MCF 10A (cell line): ENCODE data around the gene KRTAP12-1. TPM values are rescaled to one million over a fixed set of nuclear protein-coding genes. Genes with fewer than 3 reads are reported as not detected.

Experiments
- BruUV-seq: library from RNA; stranded (reverse); fragments of 400-500 nt; replicated peaks from 2 replicates; lab custom pipeline; 2021; lab: Mats Ljungman, UMichigan
- CTCF ChIA-PET: fragments of 300-600 bp; sonication (Branson Sonifier 250); formaldehyde crosslinking; extraction: SDS; loops from one replicate; lab custom pipeline; 2021; ENCODE audit warnings: antibody characterized with exemption, inconsistent platforms; lab: Yijun Ruan, JAX
- POLR2A ChIA-PET: fragments of 300-600, 350-650 bp; sonication (Branson Sonifier 250); formaldehyde crosslinking; extraction: SDS; loops from one replicate; lab custom pipeline; 2020; ENCODE audit warnings: antibody characterized with exemption, inconsistent platforms; lab: Yijun Ruan, JAX
- DNase-seq: peaks from one replicate; pipeline ENCODE4 v3.0.0-alpha.2; 2018; ENCODE audit not compliant: unreplicated experiment
- H3K27ac Mint-ChIP-seq: one replicate; pipeline ENCODE4 v1.8.0; 2022; ENCODE audit warnings: mild to moderate bottlenecking, low read depth, mixed read lengths; ENCODE audit not compliant: unreplicated experiment
- H3K27me3 Mint-ChIP-seq: one replicate; pipeline ENCODE4 v1.8.0; 2022; ENCODE audit warnings: mixed read lengths; ENCODE audit not compliant: insufficient read depth, unreplicated experiment
- H3K36me3 Mint-ChIP-seq: one replicate; pipeline ENCODE4 v1.8.0; 2022; ENCODE audit warnings: mild to moderate bottlenecking, moderate library complexity, mixed read lengths; ENCODE audit not compliant: insufficient read depth, unreplicated experiment
- H3K4me1 Mint-ChIP-seq: one replicate; pipeline ENCODE4 v1.8.0; 2022; ENCODE audit warnings: mixed read lengths; ENCODE audit not compliant: insufficient read depth, unreplicated experiment
- H3K4me3 Mint-ChIP-seq: one replicate; pipeline ENCODE4 v1.8.0; 2022; ENCODE audit warnings: mild to moderate bottlenecking, moderate library complexity, mixed read lengths; ENCODE audit not compliant: unreplicated experiment
- H3K9me3 Mint-ChIP-seq: one replicate; pipeline ENCODE4 v1.8.0; 2022; ENCODE audit warnings: mixed read lengths; ENCODE audit not compliant: unreplicated experiment
- CTCF ChIP-seq: fragments of 200-600 bp; IDR thresholded peaks from one replicate; pipeline ENCODE4 v1.8.0; 2022; ENCODE audit warnings: antibody characterized with exemption, mild to moderate bottlenecking; ENCODE audit not compliant: unreplicated experiment
- intact Hi-C: fragments of 100-400 bp; cut with micrococcal nuclease; formaldehyde crosslinking; loops from 2 replicates; pipeline ENCODE4 v1.14.1; 2022
- total RNA-seq: library from RNA; stranded (reverse); gene quantifications from 2 replicates; pipeline ENCODE4 v1.2.3, GENCODE V29; 2022

KRTAP12-1 gene
- total RNA-seq, 1 experiment from 2014 or later = not detected

- no TSS peak for BruUV-seq
- CTCF ChIA-PET = interaction anchor here (0.6 to 0.8 kb wide), 4 partner anchors 12 to 195 kb away, joined by 3 read pairs; no protein-coding TSS in a partner anchor
- DNase-seq = no peak
- H3K36me3 Mint-ChIP-seq = peaks cover 6% of the 10 kb centered on the region
- no peak for TF ChIP-seq CTCF
- H3K27me3 Mint-ChIP-seq = peaks cover 82% of the 10 kb centered on the region
- peaks cover 4% of the 10 kb centered on the region for H3K4me1 Mint-ChIP-seq
- no peak overlapping the region for H3K27ac Mint-ChIP-seq
- H3K9me3 Mint-ChIP-seq = no peaks in the 10 kb centered on the region
- no peak overlapping the region for H3K4me3 Mint-ChIP-seq
- POLR2A ChIA-PET = interaction anchor here (1.0 to 1.1 kb wide), 2 partner anchors 16 to 17 kb away, joined by 3 to 4 read pairs; partner anchors contain the start of gene TSPEAR
- intact Hi-C loops = no loop called here
Measured at GRCh38 chr21:44726826-44727225, 44.9 kb upstream of the KRTAP12-1 start.

- no TSS peak for BruUV-seq
- ChIA-PET CTCF (interaction anchor here (0.6 kb wide), 1 partner anchor 237 kb away, joined by 3 read pairs; no protein-coding TSS in a partner anchor), POLR2A (no interaction called here)
- Mint-ChIP-seq H3K4me1 (peaks cover 4% of the 10 kb centered on the region), H3K36me3 (peaks cover 6% of the 10 kb centered on the region), H3K9me3 (no peaks in the 10 kb centered on the region), H3K27me3 (peaks cover 71% of the 10 kb centered on the region), H3K4me3 (no peak overlapping the region), H3K27ac (no peak overlapping the region)
- intact Hi-C loops = no loop called here
- TF ChIP-seq CTCF = no peak
- no peak for DNase-seq
Measured at GRCh38 chr21:44724926-44725325, 43.0 kb upstream of the KRTAP12-1 start.

- BruUV-seq = no TSS peak
- H3K4me1 Mint-ChIP-seq = peaks cover 4% of the 10 kb centered on the region
- no peak for TF ChIP-seq CTCF
- ChIA-PET POLR2A (no interaction called here), CTCF (no interaction called here)
- H3K36me3 Mint-ChIP-seq = no peaks in the 10 kb centered on the region
- no peaks in the 10 kb centered on the region for H3K9me3 Mint-ChIP-seq
- H3K27ac Mint-ChIP-seq = no peak overlapping the region
- intact Hi-C loops = no loop called here
- no peak for DNase-seq
- no peak overlapping the region for H3K4me3 Mint-ChIP-seq
- H3K27me3 Mint-ChIP-seq = peaks cover 76% of the 10 kb centered on the region
Measured at GRCh38 chr21:44724196-44724595, 42.2 kb upstream of the KRTAP12-1 start.

GRCh38 chr21:44723177-44724131 is 41.5 kb upstream of the KRTAP12-1 start:
- H3K9me3 Mint-ChIP-seq = no peaks in the 10 kb centered on the region
- peaks cover 4% of the 10 kb centered on the region for H3K4me1 Mint-ChIP-seq
- no peak for DNase-seq
- TF ChIP-seq CTCF = no peak
- no TSS peak for BruUV-seq
- intact Hi-C loops = no loop called here
- POLR2A ChIA-PET = interaction anchor here (0.6 kb wide), 1 partner anchor 754 kb away, joined by 3 read pairs; no protein-coding TSS in a partner anchor
- CTCF ChIA-PET = interaction anchor here (0.8 to 1.1 kb wide), 2 partner anchors 19 to 70 kb away, joined by 3 to 4 read pairs; no protein-coding TSS in a partner anchor
- no peak overlapping the region for H3K27ac Mint-ChIP-seq
- no peaks in the 10 kb centered on the region for H3K36me3 Mint-ChIP-seq
- peaks cover 81% of the 10 kb centered on the region for H3K27me3 Mint-ChIP-seq
- no peak overlapping the region for H3K4me3 Mint-ChIP-seq
